GM12878 (cell line): ENCODE measurements around the gene LMO7. TPM values are rescaled to one million over a fixed set of nuclear protein-coding genes. Genes with fewer than 3 reads are reported as not detected.

Experiments
- ATAC-seq: fragments of 200-7000 bp; cut with Tn5 transposase; 3 replicates; pipeline ENCODE4 v1.9.1; 2020; ENCODE audit warnings: mild to moderate bottlenecking, moderate library complexity
- BruUV-seq: library from RNA; stranded (reverse); fragments of 400-500 nt; replicated peaks from 2 replicates; lab custom pipeline; 2021; lab: Mats Ljungman, UMichigan
- CTCF ChIA-PET: fragments of 300-600 bp; sonication (Branson Sonifier 250); formaldehyde crosslinking; extraction: SDS; loops from one replicate; lab custom pipeline; 2021; ENCODE audit warnings: inconsistent platforms; lab: Yijun Ruan, JAX
- POLR2A ChIA-PET: fragments of 350-600 bp; formaldehyde crosslinking; extraction: SDS; loops from one replicate; lab custom pipeline; 2021; ENCODE audit warnings: inconsistent platforms; lab: Charles Lee
- RAD21 ChIA-PET: fragments of 300-600 bp; sonication (Branson Sonifier 250); formaldehyde crosslinking; loops from one replicate; lab custom pipeline; 2023; ENCODE audit warnings: antibody characterized with exemption; ENCODE audit not compliant: unreplicated experiment; lab: Charles Lee
- SMC1A ChIA-PET: fragments of 300-600 bp; sonication (Branson Sonifier 250); formaldehyde crosslinking; loops from one replicate; lab custom pipeline; 2023; ENCODE audit not compliant: unreplicated experiment, uncharacterized antibody; lab: Charles Lee
- DNase-seq: peaks from one replicate; pipeline ENCODE4 v3.0.0-alpha.2; 2011; ENCODE audit warnings: low read depth, low spot score
- FAIRE-seq: peaks from 3 replicates; lab custom pipeline; 2011; peaks lifted over from hg19 to GRCh38; lab: Jason Lieb, UNC
- H2AFZ ChIP-seq: 2 replicates; pipeline ENCODE4 v1.6.0; 2011; ENCODE audit warnings: low read depth, low read length, control low read depth; ENCODE audit not compliant: control insufficient read depth
- H3K27ac ChIP-seq: 2 replicates; pipeline ENCODE4 v1.5.1; 2011; ENCODE audit warnings: control low read depth; ENCODE audit not compliant: control insufficient read depth, insufficient read depth
- H3K27me3 ChIP-seq, 2 experiments: replicated peaks in 1 of 2; 2 replicates each; pipeline versions ENCODE4 v1.6.0 to v1.6.1; 2011; ENCODE audit warnings: low read length in 1 of 2; ENCODE audit not compliant: control insufficient read depth in 2 of 2, insufficient read depth in 2 of 2
- H3K36me3 ChIP-seq, 2 experiments: 2 replicates each; pipeline ENCODE4 v1.5.1; 2011; ENCODE audit warnings: low read length in 1 of 2; ENCODE audit not compliant: control insufficient read depth in 2 of 2, insufficient read depth in 2 of 2
- H3K4me1 ChIP-seq: 2 replicates; pipeline ENCODE4 v1.6.1; 2011; ENCODE audit warnings: mild to moderate bottlenecking, low read length, moderate library complexity, mixed read lengths; ENCODE audit not compliant: control insufficient read depth, insufficient read depth
- H3K4me2 ChIP-seq: 2 replicates; pipeline ENCODE4 v1.6.0; 2011; ENCODE audit warnings: control low read depth; ENCODE audit not compliant: control insufficient read depth, insufficient read depth
- H3K4me3 ChIP-seq: fragments of 200-600 bp; sonication (generic); 2 replicates; pipeline ENCODE4 v1.5.1; 2016
- H3K79me2 ChIP-seq: 2 replicates; pipeline ENCODE4 v1.6.0; 2011; ENCODE audit warnings: low read length; ENCODE audit not compliant: control insufficient read depth, insufficient read depth
- H3K9ac ChIP-seq: 2 replicates; pipeline ENCODE4 v1.8.0; 2011; ENCODE audit warnings: low read length, control low read depth, mixed read lengths; ENCODE audit not compliant: control insufficient read depth, insufficient read depth
- H3K9me3 ChIP-seq: replicated peaks from 3 replicates; pipeline ENCODE4 v1.5.1; 2011; ENCODE audit warnings: mild to moderate bottlenecking, low read length; ENCODE audit not compliant: control insufficient read depth, insufficient read depth
- H4K20me1 ChIP-seq: 2 replicates; pipeline ENCODE4 v1.6.0; 2011; ENCODE audit not compliant: control insufficient read depth, insufficient read depth
- BACH1 ChIP-seq: fragments of 450-650 bp; IDR thresholded peaks from 2 replicates; pipeline ENCODE4 v1.6.1; 2017; ENCODE audit warnings: mild to moderate bottlenecking, borderline replicate concordance
- BCL11A ChIP-seq: IDR thresholded peaks from 2 replicates; pipeline ENCODE4 v1.6.1; 2011; ENCODE audit warnings: low read depth, low read length
- CEBPB ChIP-seq, 2 experiments: fragments of 150-350 bp in 1 of 2; IDR thresholded peaks; 2 replicates each; pipeline ENCODE4 v1.6.1; 2012 to 2014; ENCODE audit warnings: low read depth in 2 of 2, low read length in 2 of 2, borderline replicate concordance in 1 of 2, inconsistent platforms in 1 of 2
- CREB1 ChIP-seq: IDR thresholded peaks from 2 replicates; pipeline ENCODE4 v1.6.1; 2012; ENCODE audit warnings: low read depth, mild to moderate bottlenecking, inconsistent platforms
- ESRRA ChIP-seq: IDR thresholded peaks from 2 replicates; pipeline ENCODE4 v1.6.1; 2012; ENCODE audit warnings: mild to moderate bottlenecking, low read length, improper control_type of control experiment
- FOS ChIP-seq: IDR thresholded peaks from 3 replicates; pipeline ENCODE4 v1.6.1; 2011; ENCODE audit warnings: borderline replicate concordance; ENCODE audit not compliant: insufficient read length; ENCODE audit errors: extremely low read depth
- NBN ChIP-seq: fragments of 450-650 bp; IDR thresholded peaks from 2 replicates; pipeline ENCODE4 v1.6.1; 2016
- NR2C1 ChIP-seq: fragments of 450-650 bp; IDR thresholded peaks from 2 replicates; pipeline ENCODE4 v1.6.1; 2017; ENCODE audit warnings: antibody characterized with exemption, mild to moderate bottlenecking, moderate library complexity
- POLR2AphosphoS5 ChIP-seq: IDR thresholded peaks from 2 replicates; pipeline ENCODE4 v1.6.1; 2011; ENCODE audit warnings: mild to moderate bottlenecking, low read length, inconsistent platforms
- POU2F2 ChIP-seq: IDR thresholded peaks from 3 replicates; pipeline ENCODE4 v1.6.1; 2011; ENCODE audit warnings: low read depth, mild to moderate bottlenecking, low read length, borderline replicate concordance
- RUNX3 ChIP-seq: IDR thresholded peaks from 2 replicates; pipeline ENCODE4 v1.6.1; 2012; ENCODE audit warnings: low read length, inconsistent platforms
- SIX5 ChIP-seq: IDR thresholded peaks from 2 replicates; pipeline ENCODE4 v1.6.1; 2011; ENCODE audit warnings: mild to moderate bottlenecking, low read depth, low read length, moderate library complexity; ENCODE audit not compliant: severe bottlenecking
- SPI1 ChIP-seq: IDR thresholded peaks from 2 replicates; pipeline ENCODE4 v1.6.1; 2011; ENCODE audit warnings: low read depth, mild to moderate bottlenecking, low read length, moderate library complexity, borderline replicate concordance; ENCODE audit not compliant: insufficient read depth
- STAT1 ChIP-seq: fragments of 450-650 bp; conservative IDR thresholded peaks from 2 replicates; pipeline ENCODE4 v1.6.1; 2014; ENCODE audit warnings: antibody characterized with exemption, mild to moderate bottlenecking
- ZBED1 ChIP-seq: IDR thresholded peaks from 2 replicates; pipeline ENCODE4 v1.6.1; 2016; ENCODE audit warnings: borderline replicate concordance
- WGBS: methylation state at CpG from one replicate; pipeline ENCODE4 v1.1.6; 2016; ENCODE audit warnings: low lambda C conversion rate; ENCODE audit not compliant: insufficient replicate concordance, insufficient coverage; ENCODE audit errors: missing lambda C conversion rate; 5-methylcytosine and 5-hydroxymethylcytosine counted together
- in situ Hi-C: fragments of 300-500 bp; cut with MboI; formaldehyde crosslinking; loops from 9 replicates; pipeline ENCODE4 v1.14.3; 2018; ENCODE audit warnings: mixed read lengths
- intact Hi-C: fragments of 100-400 bp; cut with micrococcal nuclease; formaldehyde crosslinking; loops from one replicate; pipeline ENCODE4 v1.14.2; 2022; ENCODE audit not compliant: unreplicated experiment
- polyA plus RNA-seq, 11 experiments: library from polyadenylated mRNA; depleted of rRNA in 4 of 11; unstranded in 6 of 11; stranded (reverse) in 5 of 11; fragments of >200 nt; fragmentation: Nextera tagmentation in 4 of 11; fragmentation: Illumina TruSeq in 1 of 11; extraction: Ambion mirVana in 4 of 11; extraction: Trizol in 1 of 11; gene quantifications; 1 replicate in 1 of 11; 2 replicates in 10 of 11; pipeline versions ENCODE4 v1.2.1 to v1.2.3, GENCODE V29; 2011 to 2016; ENCODE audit warnings: inconsistent platforms in 2 of 11, missing spikeins in 2 of 11, low read depth in 1 of 11
- total RNA-seq, 4 experiments: library from RNA; depleted of rRNA in 3 of 4; stranded (reverse); fragments of >200 nt in 3 of 4; fragmentation: Illumina TruSeq in 1 of 4; extraction: Trizol in 1 of 4; gene quantifications; 2 replicates each; pipeline versions ENCODE4 v1.2.1 to v1.2.3, GENCODE V29; 2013 to 2021
- TF ChIP-seq, protein P1 (sequence below): fragments of 450-650 bp; IDR thresholded peaks from 2 replicates; pipeline ENCODE4 v1.6.1; 2017; ENCODE audit warnings: mild to moderate bottlenecking, low read depth, inconsistent platforms; ENCODE audit not compliant: poor library complexity, severe bottlenecking
- TF ChIP-seq, protein P2 (sequence below): fragments of 450-650 bp; IDR thresholded peaks from 2 replicates; pipeline ENCODE4 v1.6.1; 2016; ENCODE audit warnings: mild to moderate bottlenecking

Gene LMO7
- total and polyA plus RNA-seq, 10 of the 15 experiments (the other 5 are each of a cell fraction or from before 2014, with no cell fraction given), result 8.5 to 67.8 (median 36.8) TPM

DNA sequence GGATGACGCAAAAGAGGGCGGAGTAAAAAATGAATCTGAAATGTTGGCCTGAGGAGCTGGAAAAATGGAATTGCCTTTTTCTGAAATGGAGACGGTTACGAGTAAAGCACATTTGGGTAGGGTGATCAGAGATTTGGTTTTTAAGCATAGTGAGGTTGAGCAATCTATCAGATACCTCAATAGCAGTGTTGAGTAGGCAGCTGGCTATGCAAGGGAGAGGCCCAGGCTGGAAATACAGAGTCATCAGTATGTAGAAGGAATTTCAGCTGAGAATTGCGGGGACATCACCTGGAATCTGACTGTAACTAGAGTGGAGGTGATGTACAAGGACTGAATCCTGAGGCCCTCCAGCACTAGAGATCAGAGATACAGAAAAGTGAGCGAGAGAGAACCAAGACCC lies 224.8 kb downstream of the LMO7 start:
- Histone ChIP-seq H3K9ac (no peak overlapping the region), H3K27me3 (no peaks in the 10 kb centered on the region; a peak in 1 of 4 replicates), H3K4me1 (no peaks in the 10 kb centered on the region), H3K4me3 (no peak overlapping the region), H3K27ac (no peak overlapping the region), H3K4me2 (no peak overlapping the region), H3K9me3 (no peaks in the 10 kb centered on the region), H2AFZ (no peak overlapping the region), H3K79me2 (no peaks in the 10 kb centered on the region), H4K20me1 (no peaks in the 10 kb centered on the region), H3K36me3 (peaks cover 0 to 3% of the 10 kb centered on the region in 2 experiments; a peak in 1 of 4 replicates)
- DNase-seq, result no peak
- CTCF ChIA-PET, result interaction anchor here (1.1 to 3.0 kb wide), 6 partner anchors 9 to 1043 kb away, joined by 3 to 21 read pairs (median 4); no protein-coding TSS in a partner anchor
- POLR2A ChIA-PET, result no interaction called here
- in situ Hi-C loops, result no loop called here
- TF ChIP-seq SIX5, result no peak
- no peak for TF ChIP-seq CEBPB (IDR thresholded peaks at IDR 0.05; ENCODE audit: borderline replicate concordance in 1 of 2, low read depth in 2 of 2, low read length in 2 of 2)
- no peak for TF ChIP-seq POLR2AphosphoS5
- no peak for TF ChIP-seq BCL11A
- no peak for TF ChIP-seq ZBED1
- no peak for TF ChIP-seq CREB1
- TF ChIP-seq, protein P1, sequence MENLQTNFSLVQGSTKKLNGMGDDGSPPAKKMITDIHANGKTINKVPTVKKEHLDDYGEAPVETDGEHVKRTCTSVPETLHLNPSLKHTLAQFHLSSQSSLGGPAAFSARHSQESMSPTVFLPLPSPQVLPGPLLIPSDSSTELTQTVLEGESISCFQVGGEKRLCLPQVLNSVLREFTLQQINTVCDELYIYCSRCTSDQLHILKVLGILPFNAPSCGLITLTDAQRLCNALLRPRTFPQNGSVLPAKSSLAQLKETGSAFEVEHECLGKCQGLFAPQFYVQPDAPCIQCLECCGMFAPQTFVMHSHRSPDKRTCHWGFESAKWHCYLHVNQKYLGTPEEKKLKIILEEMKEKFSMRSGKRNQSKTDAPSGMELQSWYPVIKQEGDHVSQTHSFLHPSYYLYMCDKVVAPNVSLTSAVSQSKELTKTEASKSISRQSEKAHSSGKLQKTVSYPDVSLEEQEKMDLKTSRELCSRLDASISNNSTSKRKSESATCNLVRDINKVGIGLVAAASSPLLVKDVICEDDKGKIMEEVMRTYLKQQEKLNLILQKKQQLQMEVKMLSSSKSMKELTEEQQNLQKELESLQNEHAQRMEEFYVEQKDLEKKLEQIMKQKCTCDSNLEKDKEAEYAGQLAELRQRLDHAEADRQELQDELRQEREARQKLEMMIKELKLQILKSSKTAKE, result no peak
- TF ChIP-seq NBN, result no peak
- no peak for TF ChIP-seq STAT1
- TF ChIP-seq, protein P2, sequence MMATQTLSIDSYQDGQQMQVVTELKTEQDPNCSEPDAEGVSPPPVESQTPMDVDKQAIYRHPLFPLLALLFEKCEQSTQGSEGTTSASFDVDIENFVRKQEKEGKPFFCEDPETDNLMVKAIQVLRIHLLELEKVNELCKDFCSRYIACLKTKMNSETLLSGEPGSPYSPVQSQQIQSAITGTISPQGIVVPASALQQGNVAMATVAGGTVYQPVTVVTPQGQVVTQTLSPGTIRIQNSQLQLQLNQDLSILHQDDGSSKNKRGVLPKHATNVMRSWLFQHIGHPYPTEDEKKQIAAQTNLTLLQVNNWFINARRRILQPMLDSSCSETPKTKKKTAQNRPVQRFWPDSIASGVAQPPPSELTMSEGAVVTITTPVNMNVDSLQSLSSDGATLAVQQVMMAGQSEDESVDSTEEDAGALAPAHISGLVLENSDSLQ, result no peak
- TF ChIP-seq BACH1, result no peak
- TF ChIP-seq FOS, result no peak
- no peak for TF ChIP-seq POU2F2
- no peak for TF ChIP-seq SPI1
- TF ChIP-seq NR2C1, result no peak
- TF ChIP-seq RUNX3, result no peak
- no peak for TF ChIP-seq ESRRA
- RAD21 ChIA-PET, result no interaction called here
- intact Hi-C loops, result no loop called here
- SMC1A ChIA-PET, result interaction anchor here (1.6 to 3.5 kb wide), 3 partner anchors 9 to 164 kb away, joined by 5 to 26 read pairs (median 8); no protein-coding TSS in a partner anchor
- ATAC-seq, result no peak
- WGBS, result 82% methylated on average over 6 of the region's 6 CpGs
- no peak for FAIRE-seq
- BruUV-seq, result no TSS peak
